Coronary artery (tissue), 2 donors: ENCODE results near the gene SNX10.
"Not testable (repeated sequence)": the region's sequence is repeated elsewhere in the genome, so short reads cannot be mapped to it uniquely, and the experiment has no call there.

Source experiments
- DNase-seq: peaks from one replicate; pipeline ENCODE4 v3.0.0-alpha.2; 2017; ENCODE audit warnings: low spot score
- H3K27ac ChIP-seq, 2 donors: fragments of 200-600 bp; sonication (generic); one replicate each; pipeline ENCODE4 v1.5.1; 2016 to 2019
- H3K4me3 ChIP-seq: fragments of 200-600 bp; sonication (generic); 2 replicates; pipeline ENCODE4 v1.5.1; 2016; ENCODE audit warnings: mild to moderate bottlenecking, moderate library complexity
- TF ChIP-seq, protein P1 (sequence below): fragments of 200-600 bp; sonication (generic); IDR thresholded peaks from one replicate; pipeline ENCODE4 v1.5.1; 2019; ENCODE audit warnings: antibody characterized with exemption

SNX10 gene, protein sequence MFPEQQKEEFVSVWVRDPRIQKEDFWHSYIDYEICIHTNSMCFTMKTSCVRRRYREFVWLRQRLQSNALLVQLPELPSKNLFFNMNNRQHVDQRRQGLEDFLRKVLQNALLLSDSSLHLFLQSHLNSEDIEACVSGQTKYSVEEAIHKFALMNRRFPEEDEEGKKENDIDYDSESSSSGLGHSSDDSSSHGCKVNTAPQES

DNA sequence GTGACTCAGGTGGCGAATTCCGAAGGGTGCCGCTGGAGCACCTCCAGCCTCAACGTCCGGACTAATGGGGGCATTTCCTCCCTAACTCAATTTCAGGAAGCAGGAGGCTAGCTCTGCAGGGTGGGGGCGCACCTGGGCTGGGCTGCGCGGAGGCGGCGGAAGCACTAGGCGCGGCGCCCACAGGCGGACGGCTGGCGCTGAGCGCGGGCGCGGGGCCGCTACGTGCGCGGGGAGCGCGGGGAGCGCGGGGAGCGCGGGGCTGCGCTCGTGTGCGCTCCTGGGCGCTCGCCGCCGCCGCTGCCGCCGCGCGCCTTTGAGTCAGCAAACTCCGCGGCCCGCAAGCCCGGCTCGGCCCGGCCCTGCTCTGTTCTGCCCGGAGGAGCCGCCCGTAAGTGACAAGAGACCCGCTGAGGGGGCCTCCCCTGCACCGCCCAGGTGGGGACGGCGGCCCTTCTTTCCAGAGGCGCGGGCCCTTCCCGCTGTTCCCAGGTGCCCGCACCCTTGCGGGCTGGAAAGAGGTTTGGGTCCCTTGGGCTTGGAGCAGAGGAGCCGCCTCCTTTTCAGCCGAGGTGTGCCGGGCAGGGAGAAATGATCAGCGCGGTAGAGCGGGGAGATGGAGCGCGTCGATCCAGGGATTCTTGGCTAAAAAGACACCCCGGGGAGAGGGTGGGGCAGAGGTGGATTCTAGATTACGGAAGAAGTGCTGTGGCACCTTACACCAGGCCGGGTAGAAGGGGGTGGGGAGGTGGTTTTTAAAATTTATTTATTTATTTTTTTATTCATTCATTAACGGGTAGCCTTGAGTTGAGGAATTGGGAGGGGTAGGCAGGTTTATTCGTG, at the start of gene SNX10:
SNX10 (plus strand) TSS at position 164 of the 840 bp plus-strand sequence. CDS start 54,581 bp downstream, outside the sequence.
- TF ChIP-seq, protein P1, sequence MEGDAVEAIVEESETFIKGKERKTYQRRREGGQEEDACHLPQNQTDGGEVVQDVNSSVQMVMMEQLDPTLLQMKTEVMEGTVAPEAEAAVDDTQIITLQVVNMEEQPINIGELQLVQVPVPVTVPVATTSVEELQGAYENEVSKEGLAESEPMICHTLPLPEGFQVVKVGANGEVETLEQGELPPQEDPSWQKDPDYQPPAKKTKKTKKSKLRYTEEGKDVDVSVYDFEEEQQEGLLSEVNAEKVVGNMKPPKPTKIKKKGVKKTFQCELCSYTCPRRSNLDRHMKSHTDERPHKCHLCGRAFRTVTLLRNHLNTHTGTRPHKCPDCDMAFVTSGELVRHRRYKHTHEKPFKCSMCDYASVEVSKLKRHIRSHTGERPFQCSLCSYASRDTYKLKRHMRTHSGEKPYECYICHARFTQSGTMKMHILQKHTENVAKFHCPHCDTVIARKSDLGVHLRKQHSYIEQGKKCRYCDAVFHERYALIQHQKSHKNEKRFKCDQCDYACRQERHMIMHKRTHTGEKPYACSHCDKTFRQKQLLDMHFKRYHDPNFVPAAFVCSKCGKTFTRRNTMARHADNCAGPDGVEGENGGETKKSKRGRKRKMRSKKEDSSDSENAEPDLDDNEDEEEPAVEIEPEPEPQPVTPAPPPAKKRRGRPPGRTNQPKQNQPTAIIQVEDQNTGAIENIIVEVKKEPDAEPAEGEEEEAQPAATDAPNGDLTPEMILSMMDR = no peak
- no peak for DNase-seq
- Histone ChIP-seq H3K27ac (peak within 1 kb of the TSS in 1 of 2 donors; percentile 22), H3K4me3 (peak within 1 kb of the TSS; percentile 71)

DNA sequence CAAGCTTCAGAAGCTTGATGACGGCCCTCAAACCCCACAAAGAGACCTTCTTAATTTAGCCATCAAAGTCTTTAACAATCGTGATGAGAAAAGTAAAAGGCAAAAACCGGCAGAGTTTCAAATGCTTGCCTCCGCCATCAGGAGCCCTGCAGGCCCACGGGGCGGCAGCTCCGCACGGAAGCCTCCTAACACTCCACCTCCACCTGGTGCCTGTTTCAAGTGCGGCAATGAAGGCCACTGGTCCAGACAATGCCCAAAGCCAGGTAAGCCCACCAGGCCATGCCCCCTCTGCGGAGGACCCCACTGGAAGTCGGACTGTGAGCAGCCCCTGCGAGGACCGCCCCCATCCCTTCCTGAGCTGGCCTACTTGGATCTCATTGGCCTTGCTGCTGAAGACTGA, 46.5 kb upstream of the SNX10 start:
- Histone ChIP-seq H3K4me3 (no peak overlapping the region), H3K27ac (no peak overlapping the region)
- DNase-seq = no peak
- TF ChIP-seq, protein P1 = no peak

DNA sequence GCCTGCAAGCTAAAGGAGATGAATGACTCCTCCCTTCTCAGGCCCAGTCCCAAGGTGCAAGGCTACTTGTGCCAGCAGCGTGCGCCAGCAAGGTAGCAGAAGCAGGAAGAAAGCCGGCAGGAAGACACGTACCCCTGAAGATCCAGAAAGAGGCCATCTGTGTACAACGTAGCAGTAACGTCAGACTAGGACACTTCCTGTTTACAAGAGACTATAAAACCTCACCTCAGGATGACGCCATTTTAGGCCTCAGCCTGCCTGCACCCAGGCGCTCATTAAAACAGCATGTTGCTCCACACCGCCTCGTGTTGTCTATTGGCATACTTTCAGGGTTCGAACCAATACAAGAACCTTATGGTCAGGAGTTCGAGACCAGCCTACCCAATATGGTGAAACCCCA, 41.4 kb upstream of the SNX10 start:
- H3K27ac ChIP-seq = no peak overlapping the region
- DNase-seq = no peak
- H3K4me3 ChIP-seq = no peak overlapping the region
- TF ChIP-seq, protein P1 = no peak

DNA sequence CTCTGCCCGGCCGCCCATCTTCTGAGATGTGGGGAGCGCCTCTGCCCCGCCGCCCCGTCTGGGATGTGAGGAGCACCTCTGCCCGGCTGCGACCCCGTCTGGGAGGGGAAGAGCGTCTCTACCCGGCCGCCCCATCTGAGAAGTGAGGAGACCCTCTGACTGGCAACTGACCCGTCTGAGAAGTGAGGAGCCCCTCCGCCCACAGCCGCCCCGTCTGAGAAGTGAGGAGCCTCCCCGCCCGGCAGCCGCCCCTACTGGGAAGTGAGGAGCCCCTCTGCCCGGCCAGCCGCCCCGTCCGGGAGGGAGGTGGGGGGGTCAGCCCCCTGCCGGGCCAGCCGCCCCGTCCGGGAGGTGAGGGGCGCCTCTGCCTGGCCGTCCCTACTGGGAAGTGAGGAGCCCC, 29.8 kb upstream of the SNX10 start:
- not testable (repeated sequence) for DNase-seq

DNA sequence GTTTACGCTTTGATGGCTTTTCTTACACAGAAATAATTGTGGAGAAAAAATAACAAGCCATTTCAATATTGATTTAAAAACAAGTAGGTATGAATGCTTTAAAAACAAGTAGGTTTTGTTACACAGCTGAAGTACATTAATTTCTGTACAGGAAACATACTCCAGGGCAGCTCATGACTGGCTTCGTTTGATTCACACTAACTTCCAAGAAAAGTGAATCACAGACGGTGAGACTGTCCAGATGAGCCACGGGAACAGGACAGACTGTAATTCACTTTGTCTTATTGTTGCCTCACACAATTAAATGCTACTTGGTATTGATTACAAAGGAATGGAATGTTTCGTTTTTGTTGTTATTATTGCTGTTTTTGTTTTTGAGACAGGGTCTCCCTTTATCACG, 26.6 kb upstream of the SNX10 start:
- H3K27ac ChIP-seq = no peak overlapping the region
- no peak for DNase-seq
- H3K4me3 ChIP-seq = no peak overlapping the region
- TF ChIP-seq, protein P1 = no peak

More for the DNA sequence above, 29.8 kb upstream of the SNX10 start:
- H3K27ac ChIP-seq, H3K4me3 ChIP-seq: not testable (repeated sequence)

DNA sequence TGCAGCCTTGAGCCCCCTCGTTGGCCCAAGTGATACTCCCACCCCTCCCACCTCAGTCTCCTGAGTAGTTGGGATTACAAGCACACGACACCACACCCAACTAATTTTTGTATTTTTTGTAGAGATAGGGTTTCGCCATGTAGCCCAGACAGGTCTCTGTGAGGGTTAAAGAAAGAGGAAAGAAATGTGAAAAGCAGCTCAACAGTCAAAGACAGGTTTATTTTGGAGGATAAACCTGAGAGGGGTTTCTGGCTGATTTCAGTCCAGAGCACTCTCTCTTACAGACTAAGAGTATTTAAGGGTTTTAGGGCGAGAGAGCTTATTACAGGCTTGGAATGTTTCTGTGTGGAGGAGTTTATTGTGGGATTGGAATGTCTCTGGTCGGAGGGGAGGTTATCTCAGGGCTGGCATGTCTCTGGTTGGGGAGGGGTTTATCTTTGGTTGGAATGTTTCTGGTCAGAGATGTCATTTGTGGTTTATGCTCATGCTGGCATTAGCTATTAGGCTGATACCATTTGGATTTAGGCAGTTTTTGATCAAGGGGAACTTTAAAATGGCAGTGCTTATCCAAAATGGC, 26.1 kb upstream of the SNX10 start:
- H3K27ac ChIP-seq = no peak overlapping the region
- no peak overlapping the region for H3K4me3 ChIP-seq
- no peak for DNase-seq
- TF ChIP-seq, protein P1 = no peak

DNA sequence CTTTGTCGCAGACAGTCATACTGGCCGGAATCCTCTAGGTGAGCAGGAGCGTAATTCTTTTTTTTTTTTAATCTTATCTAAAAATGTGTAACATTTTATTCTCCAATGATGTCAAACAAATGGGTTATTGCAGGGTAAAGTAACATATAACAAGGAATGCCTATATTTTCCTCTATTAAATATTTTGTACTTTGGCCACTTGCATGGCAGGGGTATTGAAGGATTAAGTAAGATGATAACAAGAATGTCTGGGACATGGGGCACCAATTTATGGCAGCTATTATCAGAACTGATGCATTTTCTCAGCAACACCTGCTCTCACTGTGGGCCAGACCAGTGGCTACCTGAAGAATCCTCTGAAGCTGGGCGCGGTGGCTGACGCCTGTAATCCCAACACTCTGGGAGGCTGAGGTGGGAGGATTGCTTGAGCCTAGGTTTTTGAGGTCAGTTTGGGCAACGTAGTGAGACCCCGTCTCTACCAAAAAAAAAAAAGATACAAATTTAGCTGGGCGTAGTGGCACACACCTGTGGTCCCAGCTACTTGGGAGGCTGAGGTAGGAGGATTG, 24.0 kb upstream of the SNX10 start:
- DNase-seq = no peak
- TF ChIP-seq, protein P1 = no peak
- Histone ChIP-seq H3K27ac (no peak overlapping the region), H3K4me3 (no peak overlapping the region)
